IMR-90 (cell line): Measurements from ENCODE around the gene SLC35B3. TPM values are rescaled to one million over a fixed set of nuclear protein-coding genes. Genes with fewer than 3 reads are reported as not detected.
A peak's percentile ranks its signal among the peaks of the same experiment; 100 is the strongest.

Experiments
- ATAC-seq: fragments of 200-7000 bp; cut with Tn5 transposase; 2 replicates; pipeline ENCODE4 v1.9.1; 2020; ENCODE audit warnings: low read depth, mild to moderate bottlenecking, moderate library complexity
- BruUV-seq: library from RNA; stranded (reverse); fragments of 400-500 nt; replicated peaks from 2 replicates; lab custom pipeline; 2021; lab: Mats Ljungman, UMichigan
- CTCF ChIA-PET: fragments of 300-600 bp; formaldehyde crosslinking; extraction: SDS; loops from one replicate; lab custom pipeline; 2021; ENCODE audit warnings: antibody characterized with exemption; lab: Yijun Ruan, JAX
- POLR2A ChIA-PET: fragments of 300-600 bp; sonication (Branson Sonifier 250); formaldehyde crosslinking; loops from one replicate; lab custom pipeline; 2022; ENCODE audit warnings: antibody characterized with exemption; ENCODE audit not compliant: unreplicated experiment; lab: Charles Lee
- DNase-seq: peaks from one replicate; pipeline ENCODE4 v3.0.0; 2013
- H2AFZ ChIP-seq: replicated peaks from 2 replicates; pipeline ENCODE3; 2013; ENCODE audit warnings: low read length, mild to moderate bottlenecking; ENCODE audit not compliant: poor library complexity
- H2AK5ac ChIP-seq: 2 replicates; pipeline ENCODE4 v1.6.1; 2013; ENCODE audit warnings: low read depth, low read length, inconsistent platforms
- H2AK9ac ChIP-seq: replicated peaks from 2 replicates; pipeline ENCODE3; 2013; ENCODE audit warnings: mild to moderate bottlenecking, low read depth, low read length, moderate library complexity; ENCODE audit not compliant: poor library complexity
- H2BK120ac ChIP-seq: 2 replicates; pipeline ENCODE4 v1.6.1; 2013; ENCODE audit warnings: low read depth, low read length, inconsistent platforms
- H2BK15ac ChIP-seq: 3 replicates; pipeline ENCODE4 v1.6.1; 2013; ENCODE audit warnings: low read depth, low read length, inconsistent platforms
- H2BK20ac ChIP-seq: 2 replicates; pipeline ENCODE4 v1.6.1; 2013; ENCODE audit warnings: low read depth, mild to moderate bottlenecking, inconsistent platforms, low read length, moderate library complexity
- H2BK5ac ChIP-seq: 2 replicates; pipeline ENCODE4 v1.6.1; 2013; ENCODE audit warnings: mild to moderate bottlenecking, low read depth, low read length, inconsistent platforms; ENCODE audit not compliant: poor library complexity, severe bottlenecking
- H3K14ac ChIP-seq: replicated peaks from 2 replicates; pipeline ENCODE4 v1.6.1; 2013; ENCODE audit warnings: low read depth, low read length, inconsistent platforms
- H3K18ac ChIP-seq: 2 replicates; pipeline ENCODE4 v1.6.1; 2013; ENCODE audit warnings: low read depth, low read length, control low read depth
- H3K23ac ChIP-seq: 2 replicates; pipeline ENCODE4 v1.6.1; 2013; ENCODE audit warnings: low read depth, low read length, inconsistent platforms
- H3K27ac ChIP-seq: 2 replicates; pipeline ENCODE4 v1.5.1; 2013; ENCODE audit warnings: mild to moderate bottlenecking, control low read depth, low read length; ENCODE audit not compliant: insufficient read depth
- H3K27me3 ChIP-seq: 2 replicates; pipeline ENCODE4 v1.6.1; 2013; ENCODE audit warnings: low read length; ENCODE audit not compliant: control insufficient read depth, insufficient read depth
- H3K36me3 ChIP-seq: 2 replicates; pipeline ENCODE4 v1.6.1; 2013; ENCODE audit warnings: low read length, mixed read lengths; ENCODE audit not compliant: control insufficient read depth, insufficient read depth
- H3K4ac ChIP-seq: 2 replicates; pipeline ENCODE4 v1.6.1; 2013; ENCODE audit warnings: low read depth, low read length, inconsistent platforms
- H3K4me1 ChIP-seq: 2 replicates; pipeline ENCODE4 v1.6.1; 2013; ENCODE audit warnings: low read length, mixed read lengths; ENCODE audit not compliant: control insufficient read depth, insufficient read depth
- H3K4me2 ChIP-seq: 2 replicates; pipeline ENCODE4 v1.6.1; 2013; ENCODE audit warnings: low read depth, mild to moderate bottlenecking, control low read depth, low read length, moderate library complexity
- H3K4me3 ChIP-seq: 2 replicates; pipeline ENCODE4 v1.5.1; 2013; ENCODE audit warnings: low read depth, mild to moderate bottlenecking, control low read depth, low read length, moderate library complexity; ENCODE audit not compliant: insufficient read depth
- H3K56ac ChIP-seq: 2 replicates; pipeline ENCODE4 v1.6.1; 2013; ENCODE audit warnings: low read length, inconsistent platforms; ENCODE audit not compliant: insufficient read depth; ENCODE audit errors: extremely low read depth
- H3K79me1 ChIP-seq, 2 experiments: 2 replicates each; pipeline ENCODE4 v1.6.1; 2013; ENCODE audit warnings: low read length in 2 of 2, inconsistent platforms in 1 of 2, low read depth in 1 of 2
- H3K9ac ChIP-seq: 2 replicates; pipeline ENCODE4 v1.6.1; 2013; ENCODE audit warnings: low read depth, low read length, control low read depth
- H3K9me1 ChIP-seq: 2 replicates; pipeline ENCODE4 v1.6.1; 2013; ENCODE audit warnings: low read length, inconsistent platforms; ENCODE audit not compliant: insufficient read depth
- H3K9me3 ChIP-seq: 2 replicates; pipeline ENCODE4 v1.6.1; 2013; ENCODE audit warnings: low read length; ENCODE audit not compliant: control insufficient read depth, insufficient read depth
- H4K20me1 ChIP-seq: 2 replicates; pipeline ENCODE4 v1.6.1; 2013; ENCODE audit warnings: low read length, inconsistent platforms; ENCODE audit not compliant: insufficient read depth
- H4K5ac ChIP-seq: 2 replicates; pipeline ENCODE4 v1.6.1; 2013; ENCODE audit warnings: mild to moderate bottlenecking, low read depth, low read length, control low read depth
- H4K8ac ChIP-seq, 2 experiments: 2 replicates each; pipeline ENCODE4 v1.6.1; 2013; ENCODE audit warnings: low read depth in 2 of 2, low read length in 2 of 2, control low read depth in 1 of 2, inconsistent platforms in 1 of 2
- H4K91ac ChIP-seq: 2 replicates; pipeline ENCODE4 v1.6.1; 2013; ENCODE audit warnings: low read depth, low read length, inconsistent platforms; ENCODE audit not compliant: insufficient read depth
- BHLHE40 ChIP-seq: fragments of 150-350 bp; IDR thresholded peaks from 2 replicates; pipeline ENCODE4 v1.6.1; 2016; ENCODE audit warnings: mild to moderate bottlenecking, low read depth, low read length
- CEBPB ChIP-seq: IDR thresholded peaks from 2 replicates; pipeline ENCODE4 v1.6.1; 2012; ENCODE audit warnings: low read depth, low read length, improper control_type of control experiment
- CHD1 ChIP-seq: IDR thresholded peaks from 2 replicates; pipeline ENCODE4 v1.6.1; 2012; ENCODE audit warnings: low read depth, low read length, improper control_type of control experiment
- FOS ChIP-seq: fragments of 150-350 bp; IDR thresholded peaks from 2 replicates; pipeline ENCODE4 v1.6.1; 2016; ENCODE audit warnings: low read depth, low read length
- MAFK ChIP-seq: IDR thresholded peaks from 2 replicates; pipeline ENCODE4 v1.6.1; 2012; ENCODE audit warnings: low read depth, low read length, improper control_type of control experiment
- MAZ ChIP-seq: IDR thresholded peaks from 2 replicates; pipeline ENCODE4 v1.6.1; 2012; ENCODE audit warnings: low read depth, mild to moderate bottlenecking, low read length, improper control_type of control experiment, moderate library complexity, borderline replicate concordance
- MXI1 ChIP-seq: IDR thresholded peaks from 2 replicates; pipeline ENCODE4 v1.6.1; 2012; ENCODE audit warnings: low read depth, mild to moderate bottlenecking, low read length, moderate library complexity, borderline replicate concordance
- NFE2L2 ChIP-seq: fragments of 150-350 bp; IDR thresholded peaks from 2 replicates; pipeline ENCODE4 v1.6.1; 2016; ENCODE audit warnings: low read depth, mild to moderate bottlenecking, low read length
- POLR2A ChIP-seq: IDR thresholded peaks from 2 replicates; pipeline ENCODE4 v1.6.1; 2012; ENCODE audit warnings: mild to moderate bottlenecking, low read depth, low read length
- RAD21 ChIP-seq: IDR thresholded peaks from 2 replicates; pipeline ENCODE4 v1.6.1; 2012; ENCODE audit warnings: low read length, improper control_type of control experiment
- RCOR1 ChIP-seq: IDR thresholded peaks from 2 replicates; pipeline ENCODE4 v1.6.1; 2012; ENCODE audit warnings: mild to moderate bottlenecking, low read length, improper control_type of control experiment; ENCODE audit not compliant: insufficient replicate concordance
- RFX5 ChIP-seq: IDR thresholded peaks from 2 replicates; pipeline ENCODE4 v1.8.0; 2012; ENCODE audit warnings: low read depth, mild to moderate bottlenecking, low read length, moderate library complexity
- SMC3 ChIP-seq: fragments of 150-350 bp; IDR thresholded peaks from 2 replicates; pipeline ENCODE4 v1.6.1; 2016; ENCODE audit warnings: low read depth, mild to moderate bottlenecking, antibody characterized with exemption, low read length, moderate library complexity
- WGBS, 2 experiments: methylation state at CpG; one replicate each; pipeline versions ENCODE4 v1.1.5 to v1.1.7; 2013; ENCODE audit warnings: missing lambda C conversion rate in 2 of 2; ENCODE audit not compliant: insufficient read length in 1 of 2; ENCODE audit errors: extremely low coverage in 2 of 2; 5-methylcytosine and 5-hydroxymethylcytosine counted together
- dilution Hi-C: fragments of 300-500 bp; cut with HindIII; formaldehyde crosslinking; loops from one replicate; pipeline ENCODE4 v1.14.3; 2018; ENCODE audit warnings: low sequenced_read_pairs; ENCODE audit not compliant: unreplicated experiment
- in situ Hi-C: fragments of 300-500 bp; cut with MboI; formaldehyde crosslinking; loops from 3 replicates; pipeline ENCODE4 v1.14.3; 2019; ENCODE audit warnings: low sequenced_read_pairs, inconsistent platforms, mixed read lengths
- intact Hi-C: fragments of 100-400 bp; cut with micrococcal nuclease; formaldehyde crosslinking; loops from 2 replicates; pipeline ENCODE4 v1.10.0; 2022
- polyA plus RNA-seq, 3 experiments: library from polyadenylated mRNA; depleted of rRNA; stranded (reverse); fragments of >200 nt; gene quantifications; 2 replicates each; pipeline ENCODE4 v1.2.3, GENCODE V29; 2012; ENCODE audit warnings: low replicate concordance in 1 of 3
- total RNA-seq: library from RNA; depleted of rRNA; stranded (reverse); fragments of >200 nt; gene quantifications from 2 replicates; pipeline ENCODE4 v1.2.3, GENCODE V29; 2012
- TF ChIP-seq, protein P1 (sequence below): fragments of 150-350 bp; IDR thresholded peaks from 2 replicates; pipeline ENCODE4 v1.6.1; 2016; ENCODE audit warnings: low read depth, mild to moderate bottlenecking, low read length, moderate library complexity, borderline replicate concordance
- TF ChIP-seq, protein P2 (sequence below): conservative IDR thresholded peaks from 2 replicates; pipeline ENCODE4 v1.5.1; 2012; ENCODE audit warnings: mild to moderate bottlenecking, low read depth, low read length, improper control_type of control experiment
- TF ChIP-seq, protein P3 (sequence below): fragments of 150-350 bp; IDR thresholded peaks from 2 replicates; pipeline ENCODE4 v1.6.1; 2017; ENCODE audit warnings: mild to moderate bottlenecking, antibody characterized with exemption, low read length, low read depth

Gene SLC35B3
- total and polyA plus RNA-seq, 2 of the 4 experiments (the other 2 are of a cell fraction) = 19.0 to 21.1 TPM

DNA sequence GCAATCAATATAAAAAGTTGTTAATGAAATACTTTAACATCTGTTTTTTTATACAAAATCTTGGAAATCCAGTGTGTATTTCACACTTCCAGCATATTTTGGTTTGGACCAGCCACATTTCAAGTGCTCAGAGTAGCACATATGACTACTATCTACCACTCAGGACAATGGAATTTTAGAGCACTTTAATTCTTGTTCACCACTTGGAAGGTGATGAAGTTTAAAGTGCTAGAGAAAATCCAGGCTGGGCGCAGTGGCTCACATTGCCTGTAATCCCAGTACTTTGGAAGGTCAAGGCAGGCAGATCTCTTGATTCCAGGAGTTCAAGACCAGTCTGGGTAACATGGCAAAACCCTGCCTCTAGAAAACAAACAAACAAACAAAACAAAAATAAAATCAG lies 6.1 kb upstream of the SLC35B3 start:
- Histone ChIP-seq H2BK15ac (no peak overlapping the region), H3K9ac (no peak overlapping the region), H3K9me1 (no peaks in the 10 kb centered on the region), H3K27ac (no peak overlapping the region), H3K14ac (no peak overlapping the region), H3K27me3 (no peaks in the 10 kb centered on the region), H2BK120ac (no peak overlapping the region), H2BK5ac (no peak overlapping the region), H3K4ac (no peak overlapping the region), H3K4me3 (no peak overlapping the region), H3K4me2 (no peak overlapping the region), H4K20me1 (no peaks in the 10 kb centered on the region), H4K5ac (no peak overlapping the region), H4K8ac (no peak overlapping the region), H3K4me1 (no peaks in the 10 kb centered on the region), H2AK5ac (no peak overlapping the region), H2AFZ (peak overlapping the region; percentile 33), H2AK9ac (no peak overlapping the region), H3K23ac (no peak overlapping the region), H2BK20ac (no peak overlapping the region), H3K56ac (no peak overlapping the region), H3K36me3 (no peaks in the 10 kb centered on the region), H3K9me3 (no peaks in the 10 kb centered on the region), H3K18ac (no peak overlapping the region), H4K91ac (no peak overlapping the region), H3K79me1 (no peaks in the 10 kb centered on the region)
- TF ChIP-seq BHLHE40 (no peak), MAFK (no peak), RCOR1 (no peak), CHD1 (no peak), MXI1 (no peak), POLR2A (no peak), SMC3 (no peak), RFX5 (no peak), MAZ (no peak), CEBPB (no peak), FOS (no peak), RAD21 (no peak), NFE2L2 (no peak)
- TF ChIP-seq, protein P1, sequence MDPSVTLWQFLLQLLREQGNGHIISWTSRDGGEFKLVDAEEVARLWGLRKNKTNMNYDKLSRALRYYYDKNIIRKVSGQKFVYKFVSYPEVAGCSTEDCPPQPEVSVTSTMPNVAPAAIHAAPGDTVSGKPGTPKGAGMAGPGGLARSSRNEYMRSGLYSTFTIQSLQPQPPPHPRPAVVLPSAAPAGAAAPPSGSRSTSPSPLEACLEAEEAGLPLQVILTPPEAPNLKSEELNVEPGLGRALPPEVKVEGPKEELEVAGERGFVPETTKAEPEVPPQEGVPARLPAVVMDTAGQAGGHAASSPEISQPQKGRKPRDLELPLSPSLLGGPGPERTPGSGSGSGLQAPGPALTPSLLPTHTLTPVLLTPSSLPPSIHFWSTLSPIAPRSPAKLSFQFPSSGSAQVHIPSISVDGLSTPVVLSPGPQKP = no peak
- TF ChIP-seq, protein P2, sequence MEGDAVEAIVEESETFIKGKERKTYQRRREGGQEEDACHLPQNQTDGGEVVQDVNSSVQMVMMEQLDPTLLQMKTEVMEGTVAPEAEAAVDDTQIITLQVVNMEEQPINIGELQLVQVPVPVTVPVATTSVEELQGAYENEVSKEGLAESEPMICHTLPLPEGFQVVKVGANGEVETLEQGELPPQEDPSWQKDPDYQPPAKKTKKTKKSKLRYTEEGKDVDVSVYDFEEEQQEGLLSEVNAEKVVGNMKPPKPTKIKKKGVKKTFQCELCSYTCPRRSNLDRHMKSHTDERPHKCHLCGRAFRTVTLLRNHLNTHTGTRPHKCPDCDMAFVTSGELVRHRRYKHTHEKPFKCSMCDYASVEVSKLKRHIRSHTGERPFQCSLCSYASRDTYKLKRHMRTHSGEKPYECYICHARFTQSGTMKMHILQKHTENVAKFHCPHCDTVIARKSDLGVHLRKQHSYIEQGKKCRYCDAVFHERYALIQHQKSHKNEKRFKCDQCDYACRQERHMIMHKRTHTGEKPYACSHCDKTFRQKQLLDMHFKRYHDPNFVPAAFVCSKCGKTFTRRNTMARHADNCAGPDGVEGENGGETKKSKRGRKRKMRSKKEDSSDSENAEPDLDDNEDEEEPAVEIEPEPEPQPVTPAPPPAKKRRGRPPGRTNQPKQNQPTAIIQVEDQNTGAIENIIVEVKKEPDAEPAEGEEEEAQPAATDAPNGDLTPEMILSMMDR = no peak
- TF ChIP-seq, protein P3, sequence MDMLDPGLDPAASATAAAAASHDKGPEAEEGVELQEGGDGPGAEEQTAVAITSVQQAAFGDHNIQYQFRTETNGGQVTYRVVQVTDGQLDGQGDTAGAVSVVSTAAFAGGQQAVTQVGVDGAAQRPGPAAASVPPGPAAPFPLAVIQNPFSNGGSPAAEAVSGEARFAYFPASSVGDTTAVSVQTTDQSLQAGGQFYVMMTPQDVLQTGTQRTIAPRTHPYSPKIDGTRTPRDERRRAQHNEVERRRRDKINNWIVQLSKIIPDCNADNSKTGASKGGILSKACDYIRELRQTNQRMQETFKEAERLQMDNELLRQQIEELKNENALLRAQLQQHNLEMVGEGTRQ = no peak
- in situ Hi-C loops = loop anchor here (25.0 kb wide), 1 partner anchor 1971 kb away; the partner anchor contains the start of gene TFAP2A
- no TSS peak for BruUV-seq
- POLR2A ChIA-PET = no interaction called here
- dilution Hi-C loops = no loop called here
- no CpG with 5 or more reads among the region's 1 CpG for WGBS, 2 experiments
- CTCF ChIA-PET = no interaction called here
- no peak for ATAC-seq
- intact Hi-C loops = no loop called here
- DNase-seq = no peak
